ENCODE measurements around the gene LRMDA. TPM values are rescaled to one million over a fixed set of nuclear protein-coding genes. Genes with fewer than 3 reads are reported as not detected.

Gene LRMDA
- total RNA-seq, 1 experiment from 2014 or later = not detected

Small RNA genes within 50 kb of the gene (microRNA-seq; reads per million reads assigned to microRNA genes)
- not detected for gene MIR606

Other genes with a start within 250 kb of the LRMDA start
- 307 and 328 TPM in 2 replicates for gene VDAC2, start 220.8 kb upstream of the LRMDA start, total RNA-seq (2021)
- 3.4 and 3.8 TPM in 2 replicates for gene COMTD1, start 195.7 kb upstream of the LRMDA start, total RNA-seq (2021)
- gene ZNF503, start 29.9 kb upstream of the LRMDA start, total RNA-seq (2021) = 1.2 TPM in 2 replicates